ENCODE measurements around the gene RASA3.

GRCh38 chr13:113958373-113958772 is 174.1 kb downstream of the RASA3 start:
- TF ChIP-seq, protein P1, sequence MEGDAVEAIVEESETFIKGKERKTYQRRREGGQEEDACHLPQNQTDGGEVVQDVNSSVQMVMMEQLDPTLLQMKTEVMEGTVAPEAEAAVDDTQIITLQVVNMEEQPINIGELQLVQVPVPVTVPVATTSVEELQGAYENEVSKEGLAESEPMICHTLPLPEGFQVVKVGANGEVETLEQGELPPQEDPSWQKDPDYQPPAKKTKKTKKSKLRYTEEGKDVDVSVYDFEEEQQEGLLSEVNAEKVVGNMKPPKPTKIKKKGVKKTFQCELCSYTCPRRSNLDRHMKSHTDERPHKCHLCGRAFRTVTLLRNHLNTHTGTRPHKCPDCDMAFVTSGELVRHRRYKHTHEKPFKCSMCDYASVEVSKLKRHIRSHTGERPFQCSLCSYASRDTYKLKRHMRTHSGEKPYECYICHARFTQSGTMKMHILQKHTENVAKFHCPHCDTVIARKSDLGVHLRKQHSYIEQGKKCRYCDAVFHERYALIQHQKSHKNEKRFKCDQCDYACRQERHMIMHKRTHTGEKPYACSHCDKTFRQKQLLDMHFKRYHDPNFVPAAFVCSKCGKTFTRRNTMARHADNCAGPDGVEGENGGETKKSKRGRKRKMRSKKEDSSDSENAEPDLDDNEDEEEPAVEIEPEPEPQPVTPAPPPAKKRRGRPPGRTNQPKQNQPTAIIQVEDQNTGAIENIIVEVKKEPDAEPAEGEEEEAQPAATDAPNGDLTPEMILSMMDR (IDR thresholded peaks at IDR 0.05; ENCODE audit: insufficient read depth, low read depth, low read length) = no peak
- no peak for TF ChIP-seq EZH2 (IDR thresholded peaks at IDR 0.05; ENCODE audit: insufficient read depth, low read length)

All from astrocyte (in vitro differentiated cells and primary cell).